ENCODE measurements around the gene FAAP20.

DNA sequence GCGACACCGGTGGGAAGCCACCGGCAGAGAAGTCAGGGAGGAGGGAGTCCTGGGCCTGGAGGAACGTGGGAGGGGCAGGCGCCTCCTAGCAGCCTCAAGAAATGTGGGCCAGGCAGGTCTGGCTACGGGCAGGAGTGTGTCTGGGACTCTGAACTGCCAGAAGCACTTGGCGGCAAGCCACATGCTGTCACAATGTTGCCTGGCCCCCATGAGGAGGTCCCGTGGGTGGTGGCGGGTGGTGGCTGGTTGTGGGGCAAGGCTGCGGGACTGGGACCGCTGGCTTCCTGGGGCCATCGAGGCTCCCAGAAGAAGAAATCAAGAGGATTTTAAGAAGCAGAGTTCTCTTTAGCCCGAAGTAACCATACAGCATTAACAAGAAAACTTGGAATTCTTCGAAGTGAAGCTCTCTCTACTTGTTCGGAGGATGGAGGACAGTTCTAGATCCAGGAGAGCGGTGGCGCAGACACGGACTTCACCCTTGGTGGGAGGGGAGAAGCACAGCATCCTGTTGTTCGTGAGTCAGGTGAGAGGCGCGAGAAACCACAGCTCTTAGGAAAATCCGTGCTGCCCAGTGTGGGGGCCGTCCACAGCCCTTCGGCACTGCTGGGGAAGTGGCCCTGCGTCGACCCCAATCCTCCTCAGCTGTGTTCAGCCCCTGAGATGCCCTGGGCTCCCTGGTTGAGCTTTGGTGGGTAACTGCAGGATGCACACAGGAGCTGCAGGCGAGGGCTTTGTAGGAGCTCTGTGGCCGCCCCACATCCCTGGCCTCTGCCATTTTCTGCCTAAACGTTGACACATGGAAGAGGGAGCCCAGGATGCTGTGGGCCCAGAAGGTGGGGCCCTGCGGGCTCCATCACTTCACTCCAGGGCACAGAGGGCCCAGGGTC is 45.9 kb upstream of the FAAP20 start:
- TF ChIP-seq, protein P1, sequence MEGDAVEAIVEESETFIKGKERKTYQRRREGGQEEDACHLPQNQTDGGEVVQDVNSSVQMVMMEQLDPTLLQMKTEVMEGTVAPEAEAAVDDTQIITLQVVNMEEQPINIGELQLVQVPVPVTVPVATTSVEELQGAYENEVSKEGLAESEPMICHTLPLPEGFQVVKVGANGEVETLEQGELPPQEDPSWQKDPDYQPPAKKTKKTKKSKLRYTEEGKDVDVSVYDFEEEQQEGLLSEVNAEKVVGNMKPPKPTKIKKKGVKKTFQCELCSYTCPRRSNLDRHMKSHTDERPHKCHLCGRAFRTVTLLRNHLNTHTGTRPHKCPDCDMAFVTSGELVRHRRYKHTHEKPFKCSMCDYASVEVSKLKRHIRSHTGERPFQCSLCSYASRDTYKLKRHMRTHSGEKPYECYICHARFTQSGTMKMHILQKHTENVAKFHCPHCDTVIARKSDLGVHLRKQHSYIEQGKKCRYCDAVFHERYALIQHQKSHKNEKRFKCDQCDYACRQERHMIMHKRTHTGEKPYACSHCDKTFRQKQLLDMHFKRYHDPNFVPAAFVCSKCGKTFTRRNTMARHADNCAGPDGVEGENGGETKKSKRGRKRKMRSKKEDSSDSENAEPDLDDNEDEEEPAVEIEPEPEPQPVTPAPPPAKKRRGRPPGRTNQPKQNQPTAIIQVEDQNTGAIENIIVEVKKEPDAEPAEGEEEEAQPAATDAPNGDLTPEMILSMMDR (IDR thresholded peaks at IDR 0.05; ENCODE audit: insufficient read depth, low read length, poor library complexity, severe bottlenecking) = no peak
- no peak for TF ChIP-seq EZH2phosphoT487 (conservative IDR thresholded peaks at IDR 0.05; ENCODE audit: low read length)
